GM18520 (cell line): ENCODE data around the gene SLC5A12.

ENCODE experiments used
- ATAC-seq: cut with Tn5 transposase; IDR thresholded peaks from one replicate; pipeline ENCODE4 v1.9.1; 2021; ENCODE audit not compliant: unreplicated experiment

The SLC5A12 gene

GRCh38 chr11:26726960-26727359, 5.1 kb upstream of the SLC5A12 start:
- ATAC-seq: no peak

GRCh38 chr11:26719998-26720397, 1.9 kb downstream of the SLC5A12 start:
- ATAC-seq: no peak

GRCh38 chr11:26719289-26719973, 2.4 kb downstream of the SLC5A12 start:
- no peak for ATAC-seq

- ATAC-seq: no peak
These were observed 4.1 kb downstream of the SLC5A12 start for GRCh38 chr11:26717771-26718170.

- ATAC-seq: no peak
These were observed 6.7 kb downstream of the SLC5A12 start for GRCh38 chr11:26715133-26715532.

GRCh38 chr11:26712497-26712896, 9.4 kb downstream of the SLC5A12 start:
- no peak for ATAC-seq

GRCh38 chr11:26710489-26710888, 11.4 kb downstream of the SLC5A12 start:
- ATAC-seq: no peak

- no peak for ATAC-seq
These were observed 13.0 kb downstream of the SLC5A12 start for GRCh38 chr11:26708736-26709456.

GRCh38 chr11:26706181-26706580, 15.7 kb downstream of the SLC5A12 start:
- ATAC-seq: no peak

GRCh38 chr11:26704249-26704648, 17.6 kb downstream of the SLC5A12 start:
- no peak for ATAC-seq

GRCh38 chr11:26703411-26704191, 18.3 kb downstream of the SLC5A12 start:
- ATAC-seq: no peak

GRCh38 chr11:26702406-26702805, 19.5 kb downstream of the SLC5A12 start:
- no peak for ATAC-seq

- ATAC-seq: no peak
These were observed 21.2 kb downstream of the SLC5A12 start for GRCh38 chr11:26700574-26701235.

GRCh38 chr11:26698224-26698623, 23.6 kb downstream of the SLC5A12 start:
- ATAC-seq: no peak

- no peak for ATAC-seq
These were observed 25.5 kb downstream of the SLC5A12 start for GRCh38 chr11:26696330-26696729.

GRCh38 chr11:26688701-26689100, 33.2 kb downstream of the SLC5A12 start:
- ATAC-seq: no peak

- ATAC-seq: no peak
These were observed 34.5 kb downstream of the SLC5A12 start for GRCh38 chr11:26687351-26687750.

- ATAC-seq: no peak
These were observed 44.3 kb downstream of the SLC5A12 start for GRCh38 chr11:26677566-26677965.

GRCh38 chr11:26676641-26677040, 45.2 kb downstream of the SLC5A12 start:
- no peak for ATAC-seq

- no peak for ATAC-seq
These were observed 46.5 kb downstream of the SLC5A12 start for GRCh38 chr11:26675233-26675928.

- ATAC-seq: no peak
These were observed 55.9 kb downstream of the SLC5A12 start for GRCh38 chr11:26665946-26666345.
